ENCODE results near the gene TRMT10B.

- no peak for TF ChIP-seq CTCF (IDR thresholded peaks at IDR 0.05)
- no peak for TF ChIP-seq EP300 (IDR thresholded peaks at IDR 0.05)
These were observed 5.1 kb downstream of the TRMT10B start for GRCh38 chr9:37758747-37759146.
